Stimulated activated CD8-positive, alpha-beta memory T cell treated with anti-CD3 and anti-CD28 coated beads, Interleukin-12 subunit alpha, Interleukin-12 subunit beta, amount 100 ng/mL, for 4 hours (primary cell): ENCODE measurements around the gene BTBD9.

Experiments used
- DNase-seq: peaks from one replicate; pipeline ENCODE4 v3.0.0-alpha.2; 2020; ENCODE audit warnings: low read depth

BTBD9 gene

DNA sequence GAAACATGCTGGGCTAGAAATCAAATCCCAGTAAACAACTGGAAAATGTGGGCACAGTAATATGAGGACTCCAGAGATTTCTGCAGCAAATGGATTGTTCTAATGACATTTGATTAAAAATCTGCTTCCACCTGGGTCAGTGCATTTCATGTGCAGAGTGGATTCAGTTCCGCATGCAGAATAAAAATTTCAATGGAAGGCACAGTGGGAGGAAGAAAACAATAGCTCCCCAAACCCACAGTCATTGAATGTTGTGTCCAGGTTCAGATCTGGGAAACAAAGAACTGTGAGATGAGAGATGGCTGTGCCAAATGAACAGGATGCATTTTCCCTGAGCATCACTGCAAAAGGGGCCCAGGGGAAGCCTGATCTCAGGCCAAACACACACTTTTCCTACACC lies 403.1 kb downstream of the BTBD9 start:
- no peak for DNase-seq

DNA sequence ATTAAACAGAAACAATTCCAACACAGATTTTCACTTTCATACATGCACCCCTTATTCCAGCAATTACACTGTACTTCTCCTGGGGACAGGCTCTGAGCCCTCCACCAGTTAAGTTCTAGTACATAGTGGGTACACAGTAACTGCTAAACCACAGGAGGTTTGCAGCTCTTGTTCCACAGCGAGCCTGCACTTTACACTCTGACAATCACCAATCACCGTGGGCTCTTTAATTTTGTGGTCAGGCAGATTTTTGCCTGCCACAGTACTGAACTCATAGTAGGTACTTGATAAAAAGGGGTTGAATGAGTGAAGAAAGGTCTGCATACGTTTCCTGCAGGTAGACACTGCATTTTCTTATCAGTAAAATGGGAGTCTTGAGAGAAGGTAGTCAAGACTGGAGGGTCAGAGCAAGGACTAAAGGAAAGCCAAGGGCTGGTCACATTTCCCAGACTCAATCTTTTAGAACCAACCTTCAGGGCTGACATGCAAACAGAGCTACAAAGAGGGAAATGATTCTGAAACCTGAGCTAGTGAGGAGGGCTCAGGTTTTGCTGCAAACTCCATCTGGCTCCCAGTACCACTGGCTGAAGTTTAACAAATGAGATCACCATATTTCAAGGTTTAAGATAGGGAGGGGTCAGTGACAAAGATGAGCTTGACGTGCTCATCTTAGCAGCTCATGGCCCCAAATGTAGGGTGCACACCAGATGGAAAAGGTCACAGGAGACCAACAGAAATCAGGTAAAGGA lies 404.6 kb downstream of the BTBD9 start:
- DNase-seq = no peak

DNA sequence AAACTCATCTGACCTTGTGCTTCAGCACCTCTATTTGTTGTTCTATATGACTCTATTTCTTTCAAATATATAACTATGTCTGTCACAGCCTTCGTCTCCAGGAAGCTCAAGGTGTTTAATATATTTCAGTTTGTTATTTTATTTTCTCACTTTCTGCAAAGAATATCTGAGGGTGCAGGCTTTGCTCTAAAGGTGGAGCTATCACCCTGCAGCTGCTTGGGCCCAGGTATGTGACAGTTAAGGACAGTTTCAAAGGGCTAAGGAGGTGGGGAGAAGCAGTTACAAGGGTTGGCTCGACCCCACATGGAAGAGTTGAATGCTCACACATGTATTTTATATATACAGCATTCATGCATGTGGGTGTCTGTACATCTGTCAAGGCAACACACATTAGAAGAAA lies 405.6 kb downstream of the BTBD9 start:
- DNase-seq = no peak

DNA sequence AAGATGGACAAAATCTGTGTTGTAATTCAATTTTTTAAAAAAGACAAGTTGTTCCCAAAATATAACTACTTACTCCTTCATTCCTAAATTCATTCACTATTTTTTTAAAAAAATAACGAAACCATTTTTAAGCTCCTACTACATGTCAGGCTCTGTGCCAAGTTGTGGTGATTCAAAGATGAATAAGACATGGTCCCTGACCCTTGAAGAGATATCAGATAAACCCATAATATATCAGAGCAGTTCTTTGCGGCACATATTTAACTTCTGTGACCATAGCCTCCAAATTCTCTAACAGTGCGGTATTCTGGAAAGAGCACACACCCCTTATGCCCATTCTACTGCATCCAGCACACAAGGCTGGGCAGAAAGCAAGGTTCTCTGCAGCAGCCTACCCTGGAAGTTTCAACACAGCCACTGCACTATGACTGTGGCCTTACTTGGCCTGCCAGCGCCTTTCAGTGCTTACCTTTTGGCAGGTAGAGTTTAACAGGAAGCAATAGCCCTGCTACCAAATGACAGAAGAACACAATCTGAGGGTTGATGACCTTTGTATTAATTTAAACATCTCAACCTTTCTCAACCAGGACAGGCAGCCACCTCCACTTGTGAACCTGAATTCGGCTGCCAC lies 406.5 kb downstream of the BTBD9 start:
- no peak for DNase-seq

DNA sequence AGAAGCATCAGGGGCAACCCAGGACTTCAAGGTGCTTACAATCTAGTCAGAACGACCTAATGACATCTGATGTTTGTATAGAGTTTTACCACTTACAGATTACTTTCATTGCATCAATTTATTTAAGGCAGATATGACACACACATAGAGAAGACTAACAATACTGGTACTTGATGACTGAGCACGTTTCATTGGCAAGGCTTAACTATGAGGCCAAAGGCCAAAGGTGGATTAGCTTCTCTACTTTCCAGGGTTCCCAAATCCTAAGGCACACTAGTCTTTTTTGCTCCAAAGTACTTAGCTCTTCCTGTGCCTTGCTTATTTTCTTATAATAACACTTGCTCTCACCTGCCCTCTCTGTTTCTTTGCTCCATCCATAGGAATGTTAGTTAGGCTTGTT lies 414.0 kb downstream of the BTBD9 start:
- no peak for DNase-seq

DNA sequence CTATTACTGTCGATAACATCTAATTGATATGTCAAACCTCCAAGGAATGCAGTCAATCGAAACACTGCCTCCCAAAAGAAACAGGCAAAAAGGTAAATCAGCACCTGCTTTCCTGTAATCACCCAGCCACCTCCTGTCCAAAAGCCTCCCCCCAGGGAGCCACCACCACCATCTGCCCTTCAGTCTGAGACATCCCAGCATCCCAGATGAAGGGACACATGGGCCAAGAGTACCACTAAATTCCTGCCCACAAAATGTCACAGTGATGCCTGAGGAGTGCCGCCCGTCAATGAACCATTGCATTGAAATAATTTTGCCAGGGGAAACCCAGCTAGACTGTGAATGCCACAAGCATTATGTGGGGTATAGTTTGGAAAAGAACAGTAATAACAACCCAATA lies 418.5 kb downstream of the BTBD9 start:
- DNase-seq = no peak

DNA sequence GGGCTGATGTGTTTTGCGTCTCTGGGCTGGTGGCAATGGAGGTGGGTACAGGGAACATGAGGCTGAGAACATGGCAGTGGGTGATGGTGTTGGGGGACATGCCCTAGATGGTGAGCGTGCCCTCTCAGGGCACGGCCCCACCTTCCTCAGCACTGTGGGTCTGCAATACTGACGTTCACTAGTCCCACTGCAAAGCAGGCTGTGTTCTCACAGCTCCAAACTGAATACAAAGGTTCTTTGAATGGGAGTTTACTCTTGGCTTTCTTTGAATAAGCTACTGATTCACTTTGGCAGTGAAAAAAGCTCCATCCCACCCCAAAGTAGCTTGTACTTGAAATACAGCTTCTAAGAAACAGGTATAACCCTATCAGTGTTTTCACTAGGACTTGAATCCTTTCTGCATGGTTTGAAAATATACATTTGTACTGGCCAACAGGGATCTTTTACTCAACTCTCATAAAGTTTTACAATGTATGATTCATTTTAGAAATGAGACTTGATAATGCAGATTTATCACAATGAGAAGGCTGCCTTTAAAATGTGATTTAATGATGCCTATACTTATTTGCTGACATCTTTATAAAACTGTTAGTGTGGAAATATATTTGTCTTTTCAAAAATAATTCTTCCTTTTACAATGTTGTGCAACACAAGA lies 419.5 kb downstream of the BTBD9 start:
- no peak for DNase-seq

DNA sequence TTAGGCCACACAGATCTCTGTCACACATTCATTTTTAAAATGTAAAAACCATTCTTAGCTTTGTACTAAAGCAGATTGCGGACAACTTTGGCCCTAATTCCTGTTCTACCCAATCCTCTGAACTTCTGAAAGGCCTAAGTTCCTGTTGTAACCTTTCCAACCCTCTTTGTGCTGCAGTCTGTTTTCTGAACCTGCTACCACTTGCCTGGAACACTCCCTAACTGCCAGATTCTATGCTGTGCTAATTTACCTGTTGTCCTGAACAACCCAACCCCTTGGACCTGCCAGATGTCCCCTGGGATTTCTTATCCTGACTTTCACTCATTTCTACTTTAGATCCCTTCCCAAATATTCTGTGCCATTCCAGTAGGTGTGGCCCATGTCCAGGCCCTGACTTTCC lies 421.5 kb downstream of the BTBD9 start:
- no peak for DNase-seq

DNA sequence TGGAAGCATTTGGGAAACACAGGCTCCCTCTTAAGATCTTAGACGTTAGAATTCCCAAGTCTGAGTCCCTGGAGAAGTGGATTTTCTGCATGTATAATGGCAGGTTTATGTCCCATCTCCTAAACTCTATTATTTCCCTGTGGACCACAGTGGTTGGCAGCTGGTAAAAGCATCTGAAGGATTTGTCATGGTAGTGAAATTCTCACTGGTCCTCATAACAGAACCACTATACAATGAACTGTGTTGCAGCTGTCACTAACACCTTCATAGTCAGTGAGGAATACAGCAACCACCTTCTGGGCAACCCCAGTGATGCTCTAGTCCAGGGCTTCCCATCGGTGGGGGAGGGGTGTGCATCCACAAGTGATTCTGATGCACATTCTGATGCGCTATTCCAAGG lies 423.3 kb downstream of the BTBD9 start:
- no peak for DNase-seq

DNA sequence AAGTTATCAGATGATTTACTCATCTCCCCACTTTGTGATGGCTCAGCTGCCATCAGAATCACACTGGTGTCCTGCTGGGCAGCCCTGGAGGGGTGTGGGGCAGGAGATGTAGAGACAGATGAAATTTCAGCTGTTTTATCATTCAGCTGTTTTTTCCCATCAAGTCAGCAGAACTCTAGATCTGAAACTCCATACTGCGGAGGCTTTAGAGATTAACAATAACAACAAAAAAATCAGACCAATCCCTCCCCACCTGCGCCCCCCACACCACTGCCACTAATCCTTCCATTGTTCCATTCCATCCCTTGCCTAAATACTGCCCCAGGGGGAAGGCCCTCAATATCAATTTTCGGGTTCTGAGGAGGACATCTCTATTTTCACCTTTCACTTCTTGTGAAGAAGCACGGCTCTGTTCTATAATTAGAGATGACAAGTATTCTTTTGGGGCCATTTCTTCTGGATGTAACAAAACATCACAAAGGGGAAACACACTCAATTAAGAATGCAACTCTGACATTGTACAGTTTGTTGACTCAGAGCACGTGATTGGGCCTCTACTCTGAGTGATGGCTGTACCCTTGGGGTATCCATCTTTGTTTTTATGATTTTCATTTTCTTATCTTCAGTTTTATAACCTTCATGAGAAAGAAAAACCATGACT lies 423.9 kb downstream of the BTBD9 start:
- DNase-seq = no peak

DNA sequence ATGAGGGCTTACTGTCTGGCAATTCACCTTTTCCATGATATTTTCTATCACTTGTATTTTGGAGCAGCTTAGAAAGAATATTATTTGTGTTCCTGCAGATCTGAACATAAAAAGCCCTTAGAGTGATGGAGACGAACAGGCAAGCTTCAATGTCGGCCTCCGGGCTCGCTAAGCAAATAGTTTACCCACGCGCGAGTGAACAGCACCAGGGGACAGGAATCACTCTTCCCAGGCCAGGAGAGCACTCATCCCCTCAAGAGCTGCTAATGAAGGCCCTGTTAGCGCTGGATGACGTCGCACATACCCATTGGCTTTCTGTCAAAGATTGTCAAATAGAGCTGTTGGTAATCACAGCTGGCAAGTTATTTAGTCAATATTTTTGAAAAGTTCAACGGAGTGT lies 424.5 kb downstream of the BTBD9 start:
- no peak for DNase-seq

DNA sequence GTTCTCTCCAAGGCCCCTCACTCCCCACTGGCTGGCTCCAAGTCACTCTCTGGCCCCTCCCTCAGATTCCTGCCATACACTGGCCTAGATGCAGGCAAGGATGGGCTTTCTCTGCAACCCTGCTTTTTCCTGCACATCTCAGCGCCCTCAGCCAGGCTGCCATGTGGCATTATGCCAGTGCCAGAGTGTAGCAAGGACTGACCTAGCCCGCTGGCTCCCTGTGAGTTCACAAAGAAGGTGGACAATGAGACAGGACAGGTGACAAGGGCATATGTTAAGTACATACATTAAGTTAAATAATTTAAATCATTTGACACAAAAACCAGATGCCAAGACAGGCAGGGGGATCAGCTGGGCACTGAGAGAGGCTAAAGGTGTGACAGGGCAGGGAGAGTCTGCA lies 425.6 kb downstream of the BTBD9 start:
- no peak for DNase-seq

DNA sequence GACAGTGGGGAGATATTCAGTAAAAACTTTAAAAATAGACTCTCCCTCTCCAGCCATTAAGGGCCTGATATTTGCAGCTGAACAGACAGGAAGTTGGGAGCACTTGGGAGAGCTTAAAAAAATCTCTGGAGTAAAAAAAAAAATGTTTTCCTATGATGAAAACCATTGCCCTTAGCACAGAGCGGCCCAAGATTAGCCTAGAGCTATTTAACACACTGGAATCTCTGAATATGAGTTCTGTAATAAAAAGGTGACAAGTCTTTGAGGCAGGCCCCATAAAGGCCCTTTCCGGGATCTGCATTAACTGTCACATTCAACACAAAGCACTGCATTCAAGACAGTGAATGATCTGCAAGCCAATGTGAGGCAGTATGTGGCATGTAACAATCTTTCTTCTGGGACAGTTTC lies 426.5 kb downstream of the BTBD9 start:
- no peak for DNase-seq

DNA sequence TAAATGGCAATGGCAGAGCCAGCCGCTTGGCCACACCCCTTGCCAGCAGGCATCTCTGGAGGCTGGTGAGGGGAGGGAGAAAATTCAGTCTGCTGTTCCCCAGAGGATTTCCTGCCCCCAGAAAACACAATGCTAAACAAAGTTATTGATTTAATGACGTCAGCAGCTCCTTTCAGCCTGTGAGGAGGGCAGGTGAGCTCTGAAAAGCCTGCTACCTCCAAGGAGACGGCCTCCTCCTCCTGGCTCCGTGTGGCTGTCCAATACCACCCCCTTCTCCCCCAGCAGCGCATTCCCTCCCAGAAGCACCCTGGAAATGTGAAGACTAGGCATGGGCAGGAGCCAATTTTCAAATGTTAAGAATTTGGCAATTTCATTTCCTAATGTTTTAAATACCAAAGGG lies 427.1 kb downstream of the BTBD9 start:
- DNase-seq = no peak

DNA sequence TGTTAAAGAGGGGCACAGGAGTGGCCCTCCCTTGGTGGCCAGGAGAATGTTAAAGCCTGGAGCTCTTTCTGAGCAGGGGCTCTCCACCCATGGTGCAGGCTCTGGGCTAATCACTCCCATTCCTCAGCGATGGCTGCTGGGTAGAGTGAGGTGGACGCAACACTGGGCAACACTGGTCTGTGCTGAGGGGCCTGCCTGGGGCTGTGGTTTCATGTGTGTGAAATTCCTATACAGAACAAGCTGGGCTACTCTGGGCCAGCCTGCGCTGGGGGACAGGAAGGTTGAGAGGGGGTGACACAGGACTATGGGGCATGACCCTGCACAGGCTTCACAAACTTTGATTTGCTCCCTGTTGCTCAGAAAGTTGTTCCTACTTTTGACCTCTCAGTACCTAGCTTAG lies 427.6 kb downstream of the BTBD9 start:
- no peak for DNase-seq

DNA sequence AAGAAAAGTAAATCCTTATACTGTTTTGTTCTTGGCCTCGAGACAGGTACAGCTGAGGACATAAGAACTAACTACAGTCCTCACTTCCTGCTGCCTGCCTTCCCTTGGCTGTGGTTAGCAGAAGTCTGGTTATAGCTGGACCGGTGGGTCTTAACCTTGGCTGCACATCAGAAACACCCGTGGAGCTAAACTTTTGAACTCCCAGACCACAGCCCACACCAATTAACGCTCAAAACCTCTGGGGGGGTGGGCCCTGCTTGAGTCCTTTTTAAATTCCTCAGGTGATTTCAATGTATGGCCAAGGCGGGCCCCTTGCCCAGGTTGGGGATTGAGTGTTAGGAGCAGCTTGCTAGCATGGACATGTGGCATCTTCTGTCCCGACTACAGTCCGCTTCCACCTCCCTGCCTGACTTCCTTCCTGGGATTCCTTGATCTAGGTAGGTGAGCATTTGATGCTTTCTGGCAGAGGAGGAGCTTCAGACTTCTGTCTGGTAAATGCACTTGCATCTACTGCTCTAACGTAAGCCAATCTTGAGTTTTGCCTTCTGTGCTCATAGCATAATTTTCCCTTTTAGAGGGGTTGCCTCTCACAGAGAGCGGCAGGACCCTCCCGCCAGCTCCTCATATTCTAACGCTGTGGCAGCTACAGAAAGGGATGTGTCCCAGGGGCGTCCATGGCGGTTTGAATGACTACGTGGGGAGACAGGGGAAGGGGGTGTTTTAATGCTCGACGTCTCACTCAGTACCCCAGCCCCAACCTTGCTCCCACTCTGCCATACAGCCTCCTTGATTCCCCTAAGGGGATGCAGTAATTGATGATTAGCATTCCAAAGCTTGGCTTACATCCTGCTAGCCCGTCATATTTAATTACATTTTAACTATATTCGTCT lies 430.1 kb downstream of the BTBD9 start:
- no peak for DNase-seq

DNA sequence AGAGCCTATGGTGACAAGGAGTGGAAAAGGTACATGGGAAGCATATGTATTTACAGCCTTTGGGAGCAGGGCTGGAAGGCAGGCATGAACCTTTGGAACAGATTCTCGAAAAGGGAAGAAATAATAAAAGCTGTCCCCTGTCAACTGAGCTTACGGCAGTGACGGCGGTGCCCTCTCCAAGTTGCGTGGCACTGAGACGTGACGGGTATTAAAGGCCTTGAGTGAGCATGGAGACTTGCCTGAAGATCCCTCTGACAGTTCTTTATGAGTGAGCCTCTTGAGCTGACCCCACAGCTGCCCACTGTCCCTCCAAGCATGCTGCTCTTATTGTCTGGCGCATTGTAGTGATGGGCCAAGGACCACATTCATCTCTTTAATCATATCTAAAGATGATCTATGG lies 431.7 kb downstream of the BTBD9 start:
- DNase-seq = no peak

DNA sequence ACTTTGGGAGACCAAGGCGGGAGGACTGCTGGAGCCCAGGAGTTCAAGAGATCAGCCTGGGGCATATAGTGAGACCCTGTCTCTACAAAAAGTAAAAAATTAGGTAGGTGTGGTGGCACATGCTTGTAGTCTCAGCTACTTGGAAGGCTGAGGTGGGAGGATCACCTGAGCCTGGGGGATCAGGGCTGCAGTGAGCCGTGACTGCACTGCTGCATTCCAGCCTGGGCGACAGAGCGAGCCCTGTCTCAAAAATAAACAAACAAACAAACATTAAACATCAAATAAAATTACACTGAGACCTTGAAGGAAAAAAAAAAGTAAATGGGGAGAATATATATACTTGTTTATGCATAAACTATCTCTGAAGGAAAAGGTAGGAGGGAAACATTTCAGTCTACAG lies 432.4 kb downstream of the BTBD9 start:
- no peak for DNase-seq

DNA sequence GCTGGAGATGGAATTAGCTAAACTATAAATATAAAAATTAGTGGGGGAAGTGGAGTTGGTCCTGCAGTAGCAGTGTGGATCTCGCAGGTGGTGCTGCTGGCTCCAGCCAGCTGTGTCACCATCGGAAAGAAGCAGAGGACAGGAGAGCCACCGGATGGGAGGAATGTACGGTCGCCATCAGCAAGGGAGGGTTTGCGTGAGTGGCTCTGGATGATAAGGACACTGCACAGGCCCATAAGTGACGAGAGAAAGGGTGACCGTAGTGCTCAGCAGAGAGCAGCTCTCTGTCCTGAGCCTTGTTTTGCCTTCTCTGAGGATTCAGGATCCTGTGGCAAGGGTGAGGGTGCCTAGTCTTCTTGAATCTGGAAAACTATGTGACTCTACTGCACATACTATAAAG lies 441.5 kb downstream of the BTBD9 start:
- DNase-seq = no peak

DNA sequence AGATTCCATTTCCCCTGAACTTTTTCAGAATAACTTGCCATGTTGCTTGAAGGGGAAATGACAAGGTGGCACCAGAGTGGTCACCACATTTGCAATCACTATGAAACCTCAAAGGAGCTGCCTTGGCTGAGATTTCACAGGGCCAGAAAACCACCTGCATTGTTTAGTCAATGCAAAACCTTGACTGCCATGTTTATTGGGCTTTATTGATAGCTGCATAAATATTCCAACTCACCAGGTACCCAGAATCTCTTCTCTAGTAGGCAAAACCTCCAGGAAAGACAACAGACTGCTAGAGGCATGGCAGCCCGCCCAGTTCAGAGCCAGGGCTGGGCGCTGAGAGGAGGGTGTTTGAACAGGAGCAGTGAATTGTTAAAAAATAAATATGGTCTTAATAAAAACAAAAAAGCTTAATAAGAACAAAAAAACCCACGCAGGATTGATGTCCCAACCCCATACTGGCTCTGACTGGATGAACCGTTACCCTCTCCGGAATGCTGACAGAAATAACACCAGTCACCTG lies 444.6 kb downstream of the BTBD9 start:
- no peak for DNase-seq

DNA sequence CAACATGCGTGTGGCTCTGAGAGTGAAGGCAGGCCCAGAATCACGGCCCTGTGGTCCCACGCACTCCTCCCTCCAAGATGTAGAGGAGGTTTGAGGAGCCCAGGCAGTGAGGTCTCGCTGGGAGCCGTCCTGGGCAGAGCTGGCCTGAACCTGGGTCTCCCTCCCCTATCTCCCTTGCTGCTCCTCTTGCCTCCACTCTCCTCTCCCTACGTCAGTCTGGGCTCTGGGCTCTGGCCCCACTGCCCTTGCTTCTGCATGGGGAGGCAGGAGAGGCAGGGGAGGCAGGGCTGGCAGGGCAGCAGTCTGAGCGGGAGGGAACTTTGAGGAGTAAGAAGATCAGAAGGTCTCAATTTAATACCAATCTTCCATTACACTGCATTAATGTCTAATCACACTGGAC lies 445.1 kb downstream of the BTBD9 start:
- no peak for DNase-seq

DNA sequence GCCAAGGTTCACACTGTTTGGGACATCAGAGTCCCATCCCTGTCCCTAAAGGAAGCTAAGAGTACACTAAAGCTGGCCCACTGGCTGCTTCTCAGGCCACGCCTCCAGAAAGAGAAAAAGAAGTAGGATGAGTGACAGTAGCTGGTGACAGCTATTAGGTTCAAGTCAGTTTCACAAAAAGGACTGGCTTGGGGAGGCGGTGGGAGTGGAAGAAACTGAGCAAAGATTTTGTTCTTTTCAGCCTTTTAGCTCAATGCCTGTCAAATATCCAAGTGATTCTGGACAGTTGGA lies 445.5 kb downstream of the BTBD9 start:
- DNase-seq = no peak
